Epithelial cell of esophagus (primary cell): ENCODE data around the gene RNF43.
A peak's percentile ranks its signal among the peaks of the same experiment; 100 is the strongest.

Experiments
- DNase-seq: peaks from one replicate; pipeline ENCODE4 v3.0.0; 2010; ENCODE audit warnings: low read depth
- H3K4me3 ChIP-seq: 2 replicates; pipeline ENCODE4 v1.5.1; 2011; ENCODE audit warnings: mild to moderate bottlenecking, low read length, control low read depth
- CTCF ChIP-seq: IDR thresholded peaks from 2 replicates; pipeline ENCODE4 v1.5.1; 2011; ENCODE audit warnings: low read depth, mild to moderate bottlenecking, low read length, control low read depth, inconsistent platforms; ENCODE audit not compliant: insufficient read depth; ENCODE audit errors: missing control alignments

Gene RNF43

DNA sequence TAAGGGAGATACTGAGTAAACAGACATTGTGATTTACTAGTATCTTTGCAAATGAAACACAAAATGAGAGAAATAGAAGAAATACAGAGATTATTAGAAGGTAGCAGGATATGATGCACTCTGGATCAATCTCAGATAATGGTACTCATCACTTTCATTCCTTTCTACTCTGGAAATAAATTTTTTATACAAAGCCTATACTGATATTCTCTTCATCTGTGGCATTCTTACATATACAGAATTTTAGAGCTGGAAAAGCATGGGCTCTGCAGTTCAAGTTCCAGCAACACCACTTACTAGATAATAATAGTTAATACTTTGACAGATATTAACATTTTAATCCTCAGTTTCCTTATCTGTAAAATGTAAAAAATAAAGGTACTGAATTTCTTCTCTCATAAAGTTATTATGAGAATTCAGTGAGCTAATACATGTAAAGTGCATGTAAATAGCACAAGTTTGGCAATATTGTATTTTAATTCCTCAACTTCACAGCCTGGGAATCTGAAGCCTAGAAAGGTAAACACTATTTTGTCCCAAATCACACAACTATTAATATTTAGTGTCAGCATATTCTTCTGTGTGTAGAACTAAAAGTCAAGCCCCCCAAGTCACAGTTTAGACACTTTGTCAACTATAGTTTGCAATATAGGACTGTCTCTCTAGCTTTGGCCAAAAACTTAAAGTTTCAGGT is 6.5 kb downstream of the RNF43 start:
- H3K4me3 ChIP-seq: no peak overlapping the region
- TF ChIP-seq CTCF: no peak
- DNase-seq: no peak

DNA sequence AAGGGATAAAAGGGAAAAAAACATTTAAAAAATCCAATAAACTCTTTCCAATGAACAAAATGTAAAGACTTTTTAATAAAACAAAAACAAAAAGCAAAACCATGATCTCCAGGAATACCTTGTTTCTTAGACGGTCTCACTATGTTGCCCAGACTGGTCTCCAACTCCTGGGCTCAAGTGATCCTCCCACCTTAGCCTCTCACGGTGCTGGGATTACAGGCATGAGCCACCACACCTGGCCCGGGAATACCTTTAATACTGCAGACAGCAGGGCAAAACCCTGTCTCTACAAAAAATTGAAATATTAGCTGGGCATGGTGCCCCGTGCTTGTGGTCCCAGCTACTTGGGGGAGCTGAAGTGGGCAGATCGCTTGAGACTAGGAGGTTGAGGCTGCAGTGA is 7.9 kb downstream of the RNF43 start:
- no peak for DNase-seq
- H3K4me3 ChIP-seq: no peak overlapping the region
- no peak for TF ChIP-seq CTCF

- H3K4me3 ChIP-seq: no peak overlapping the region
- peak; percentile 91 for DNase-seq
- no peak for TF ChIP-seq CTCF
Observed at GRCh38 chr17:58403311-58403710, 14.0 kb downstream of the RNF43 start.

DNA sequence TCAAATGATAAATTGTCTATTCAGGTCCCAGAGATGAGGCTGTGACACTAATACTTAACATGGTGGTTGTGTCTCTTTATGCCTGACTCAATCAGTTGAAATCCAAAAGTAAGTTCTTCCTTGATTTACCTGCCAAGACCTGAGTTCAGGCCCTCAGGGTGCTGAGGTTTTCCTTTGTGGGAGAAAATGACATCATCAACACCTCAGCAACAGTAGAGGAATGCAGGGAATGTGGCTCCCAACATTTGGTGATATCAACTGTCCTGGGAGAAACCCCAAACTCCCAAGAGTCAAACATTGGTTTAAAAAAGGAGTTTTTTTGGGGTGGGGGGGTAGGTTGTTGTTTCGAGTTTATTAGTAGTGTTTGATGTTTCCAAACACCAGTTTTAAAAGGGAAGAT is 14.7 kb downstream of the RNF43 start:
- TF ChIP-seq CTCF: no peak
- H3K4me3 ChIP-seq: no peak overlapping the region
- DNase-seq: peak; percentile 98

GRCh38 chr17:58402047-58402446 is 15.3 kb downstream of the RNF43 start:
- DNase-seq: no peak
- no peak overlapping the region for H3K4me3 ChIP-seq

GRCh38 chr17:58401287-58401686 is 16.0 kb downstream of the RNF43 start:
- H3K4me3 ChIP-seq: no peak overlapping the region
- no peak for TF ChIP-seq CTCF
- peak; percentile 21 for DNase-seq

More at GRCh38 chr17:58402047-58402446, 15.3 kb downstream of the RNF43 start:
- no peak for TF ChIP-seq CTCF

GRCh38 chr17:58400826-58401225 is 16.5 kb downstream of the RNF43 start:
- no peak for DNase-seq
- no peak overlapping the region for H3K4me3 ChIP-seq
- TF ChIP-seq CTCF: no peak
